Measurements from ENCODE around the gene TNFRSF1A. TPM values are rescaled to one million over a fixed set of nuclear protein-coding genes. Genes with fewer than 3 reads are reported as not detected.

The TNFRSF1A gene
- total and polyA plus RNA-seq, 4 donors, result 36.9 to 144 (median 88.4) TPM

DNA sequence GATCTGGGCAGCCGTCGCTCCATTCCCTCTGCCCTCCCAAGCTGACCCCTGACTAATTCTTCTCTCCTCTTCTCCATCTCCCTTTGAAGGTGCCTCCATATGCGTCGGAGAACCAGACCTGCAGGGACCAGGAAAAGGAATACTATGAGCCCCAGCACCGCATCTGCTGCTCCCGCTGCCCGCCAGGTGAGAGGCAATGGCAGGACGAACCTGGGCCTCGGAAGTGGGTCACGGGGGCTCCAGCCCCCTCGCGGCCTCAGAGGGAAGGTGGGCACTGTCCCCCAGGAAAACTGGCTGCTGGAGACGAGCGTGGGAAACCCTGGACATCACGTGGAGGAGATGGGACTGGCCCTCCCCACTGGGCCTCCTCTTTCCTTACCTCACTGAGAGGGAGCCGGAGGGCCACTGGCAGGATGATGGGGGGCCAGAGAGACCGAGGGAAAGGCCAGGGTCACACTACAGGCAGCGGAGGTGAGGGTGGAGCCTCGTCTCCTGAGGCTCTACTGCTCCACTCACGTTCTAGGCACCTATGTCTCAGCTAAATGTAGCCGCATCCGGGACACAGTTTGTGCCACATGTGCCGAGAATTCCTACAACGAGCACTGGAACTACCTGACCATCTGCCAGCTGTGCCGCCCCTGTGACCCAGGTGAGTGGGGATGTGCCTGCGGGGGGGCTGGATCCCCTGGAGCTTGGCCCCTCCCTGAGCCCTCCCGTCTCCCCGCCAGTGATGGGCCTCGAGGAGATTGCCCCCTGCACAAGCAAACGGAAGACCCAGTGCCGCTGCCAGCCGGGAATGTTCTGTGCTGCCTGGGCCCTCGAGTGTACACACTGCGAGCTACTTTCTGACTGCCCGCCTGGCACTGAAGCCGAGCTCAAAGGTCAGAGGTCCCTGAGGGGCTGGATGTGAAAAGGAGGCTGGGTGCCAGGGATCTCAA lies 42.9 kb upstream of the TNFRSF1A start:
- H3K4me1 ChIP-seq (ENCODE audit: control insufficient read depth in 4 of 4, insufficient read depth in 4 of 4, low read length in 3 of 4), result peaks cover 13 to 34% (median 23%) of the 10 kb centered on the region in 4 donors
- DNase-seq (ENCODE audit: low spot score), result no peak
- TF ChIP-seq HNF4G (IDR thresholded peaks at IDR 0.05), result no peak
- no peak for TF ChIP-seq FOXA2 (IDR thresholded peaks at IDR 0.05)
- peak; percentile 65 for TF ChIP-seq TAF1 (conservative IDR thresholded peaks at IDR 0.05)
- peak; percentile 57 to 59 for TF ChIP-seq HNF4A (conservative IDR thresholded peaks at IDR 0.05)
- TF ChIP-seq RXRA (IDR thresholded peaks at IDR 0.05), result peak; percentile 51 to 71
- TF ChIP-seq, protein P1, sequence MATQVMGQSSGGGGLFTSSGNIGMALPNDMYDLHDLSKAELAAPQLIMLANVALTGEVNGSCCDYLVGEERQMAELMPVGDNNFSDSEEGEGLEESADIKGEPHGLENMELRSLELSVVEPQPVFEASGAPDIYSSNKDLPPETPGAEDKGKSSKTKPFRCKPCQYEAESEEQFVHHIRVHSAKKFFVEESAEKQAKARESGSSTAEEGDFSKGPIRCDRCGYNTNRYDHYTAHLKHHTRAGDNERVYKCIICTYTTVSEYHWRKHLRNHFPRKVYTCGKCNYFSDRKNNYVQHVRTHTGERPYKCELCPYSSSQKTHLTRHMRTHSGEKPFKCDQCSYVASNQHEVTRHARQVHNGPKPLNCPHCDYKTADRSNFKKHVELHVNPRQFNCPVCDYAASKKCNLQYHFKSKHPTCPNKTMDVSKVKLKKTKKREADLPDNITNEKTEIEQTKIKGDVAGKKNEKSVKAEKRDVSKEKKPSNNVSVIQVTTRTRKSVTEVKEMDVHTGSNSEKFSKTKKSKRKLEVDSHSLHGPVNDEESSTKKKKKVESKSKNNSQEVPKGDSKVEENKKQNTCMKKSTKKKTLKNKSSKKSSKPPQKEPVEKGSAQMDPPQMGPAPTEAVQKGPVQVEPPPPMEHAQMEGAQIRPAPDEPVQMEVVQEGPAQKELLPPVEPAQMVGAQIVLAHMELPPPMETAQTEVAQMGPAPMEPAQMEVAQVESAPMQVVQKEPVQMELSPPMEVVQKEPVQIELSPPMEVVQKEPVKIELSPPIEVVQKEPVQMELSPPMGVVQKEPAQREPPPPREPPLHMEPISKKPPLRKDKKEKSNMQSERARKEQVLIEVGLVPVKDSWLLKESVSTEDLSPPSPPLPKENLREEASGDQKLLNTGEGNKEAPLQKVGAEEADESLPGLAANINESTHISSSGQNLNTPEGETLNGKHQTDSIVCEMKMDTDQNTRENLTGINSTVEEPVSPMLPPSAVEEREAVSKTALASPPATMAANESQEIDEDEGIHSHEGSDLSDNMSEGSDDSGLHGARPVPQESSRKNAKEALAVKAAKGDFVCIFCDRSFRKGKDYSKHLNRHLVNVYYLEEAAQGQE (IDR thresholded peaks at IDR 0.05), result peak; percentile 21
- TF ChIP-seq JUND (IDR thresholded peaks at IDR 0.05), result no peak
- TF ChIP-seq, protein P2, sequence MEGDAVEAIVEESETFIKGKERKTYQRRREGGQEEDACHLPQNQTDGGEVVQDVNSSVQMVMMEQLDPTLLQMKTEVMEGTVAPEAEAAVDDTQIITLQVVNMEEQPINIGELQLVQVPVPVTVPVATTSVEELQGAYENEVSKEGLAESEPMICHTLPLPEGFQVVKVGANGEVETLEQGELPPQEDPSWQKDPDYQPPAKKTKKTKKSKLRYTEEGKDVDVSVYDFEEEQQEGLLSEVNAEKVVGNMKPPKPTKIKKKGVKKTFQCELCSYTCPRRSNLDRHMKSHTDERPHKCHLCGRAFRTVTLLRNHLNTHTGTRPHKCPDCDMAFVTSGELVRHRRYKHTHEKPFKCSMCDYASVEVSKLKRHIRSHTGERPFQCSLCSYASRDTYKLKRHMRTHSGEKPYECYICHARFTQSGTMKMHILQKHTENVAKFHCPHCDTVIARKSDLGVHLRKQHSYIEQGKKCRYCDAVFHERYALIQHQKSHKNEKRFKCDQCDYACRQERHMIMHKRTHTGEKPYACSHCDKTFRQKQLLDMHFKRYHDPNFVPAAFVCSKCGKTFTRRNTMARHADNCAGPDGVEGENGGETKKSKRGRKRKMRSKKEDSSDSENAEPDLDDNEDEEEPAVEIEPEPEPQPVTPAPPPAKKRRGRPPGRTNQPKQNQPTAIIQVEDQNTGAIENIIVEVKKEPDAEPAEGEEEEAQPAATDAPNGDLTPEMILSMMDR (IDR thresholded peaks at IDR 0.05; ENCODE audit: low read depth, low read length, missing input control), result no peak
- peak; percentile 71 for TF ChIP-seq NR2F2 (IDR thresholded peaks at IDR 0.05)
- TF ChIP-seq, protein P3, sequence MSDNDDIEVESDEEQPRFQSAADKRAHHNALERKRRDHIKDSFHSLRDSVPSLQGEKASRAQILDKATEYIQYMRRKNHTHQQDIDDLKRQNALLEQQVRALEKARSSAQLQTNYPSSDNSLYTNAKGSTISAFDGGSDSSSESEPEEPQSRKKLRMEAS (IDR thresholded peaks at IDR 0.05), result peak; percentile 62
- TF ChIP-seq, protein P4, sequence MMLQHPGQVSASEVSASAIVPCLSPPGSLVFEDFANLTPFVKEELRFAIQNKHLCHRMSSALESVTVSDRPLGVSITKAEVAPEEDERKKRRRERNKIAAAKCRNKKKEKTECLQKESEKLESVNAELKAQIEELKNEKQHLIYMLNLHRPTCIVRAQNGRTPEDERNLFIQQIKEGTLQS (IDR thresholded peaks at IDR 0.05), result no peak
- no peak for TF ChIP-seq EGR1 (IDR thresholded peaks at IDR 0.05; ENCODE audit: low read depth in 2 of 2)
- peak; percentile 45 for TF ChIP-seq SP1 (IDR thresholded peaks at IDR 0.05)
- TF ChIP-seq, protein P5, sequence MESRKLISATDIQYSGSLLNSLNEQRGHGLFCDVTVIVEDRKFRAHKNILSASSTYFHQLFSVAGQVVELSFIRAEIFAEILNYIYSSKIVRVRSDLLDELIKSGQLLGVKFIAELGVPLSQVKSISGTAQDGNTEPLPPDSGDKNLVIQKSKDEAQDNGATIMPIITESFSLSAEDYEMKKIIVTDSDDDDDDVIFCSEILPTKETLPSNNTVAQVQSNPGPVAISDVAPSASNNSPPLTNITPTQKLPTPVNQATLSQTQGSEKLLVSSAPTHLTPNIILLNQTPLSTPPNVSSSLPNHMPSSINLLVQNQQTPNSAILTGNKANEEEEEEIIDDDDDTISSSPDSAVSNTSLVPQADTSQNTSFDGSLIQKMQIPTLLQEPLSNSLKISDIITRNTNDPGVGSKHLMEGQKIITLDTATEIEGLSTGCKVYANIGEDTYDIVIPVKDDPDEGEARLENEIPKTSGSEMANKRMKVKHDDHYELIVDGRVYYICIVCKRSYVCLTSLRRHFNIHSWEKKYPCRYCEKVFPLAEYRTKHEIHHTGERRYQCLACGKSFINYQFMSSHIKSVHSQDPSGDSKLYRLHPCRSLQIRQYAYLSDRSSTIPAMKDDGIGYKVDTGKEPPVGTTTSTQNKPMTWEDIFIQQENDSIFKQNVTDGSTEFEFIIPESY (IDR thresholded peaks at IDR 0.05), result no peak
- no peak for TF ChIP-seq GABPA (IDR thresholded peaks at IDR 0.05 in 1 of 2, conservative IDR thresholded peaks at IDR 0.05 in 1 of 2)
- TF ChIP-seq RAD21 (IDR thresholded peaks at IDR 0.05), result peak in 1 of 2 donors; percentile 35
- no peak for TF ChIP-seq FOXA1 (IDR thresholded peaks at IDR 0.05)
- TF ChIP-seq YY1 (IDR thresholded peaks at IDR 0.05), result no peak
- WGBS, result 15% methylated on average over 36 of the region's 36 CpGs
- H3K36me3 ChIP-seq (ENCODE audit: control insufficient read depth in 4 of 4, insufficient read depth in 3 of 4, low read depth in 1 of 4, low read length in 3 of 4), result peaks cover 19 to 23% (median 21%) of the 10 kb centered on the region in 4 donors
- peak overlapping the region; percentile 77 to 94 for H3K9ac ChIP-seq (ENCODE audit: low read depth in 1 of 2, low read length in 2 of 2)
- H3K9me3 ChIP-seq (ENCODE audit: control insufficient read depth in 4 of 4, low read length in 3 of 4), result no peaks in the 10 kb centered on the region
- H3K27ac ChIP-seq (ENCODE audit: low read depth in 1 of 2, low read length in 2 of 2), result peak overlapping the region; percentile 95
- no peaks in the 10 kb centered on the region for H3K27me3 ChIP-seq (ENCODE audit: control insufficient read depth in 4 of 4, insufficient read depth in 4 of 4, low read length in 3 of 4)
- peak overlapping the region; percentile 88 to 91 (median 89) for H3K4me3 ChIP-seq (ENCODE audit: low read depth in 1 of 3, low read length in 3 of 3)

Measured in liver (tissue), 9 donors.